ENCODE results near the gene ARRB1. TPM values are rescaled to one million over a fixed set of nuclear protein-coding genes. Genes with fewer than 3 reads are reported as not detected.
"Not testable (repeated sequence)": the region's sequence is repeated elsewhere in the genome, so short reads cannot be mapped to it uniquely, and the experiment has no call there.

ARRB1 gene
- polyA plus RNA-seq, 1 donor = 16.2 TPM

DNA sequence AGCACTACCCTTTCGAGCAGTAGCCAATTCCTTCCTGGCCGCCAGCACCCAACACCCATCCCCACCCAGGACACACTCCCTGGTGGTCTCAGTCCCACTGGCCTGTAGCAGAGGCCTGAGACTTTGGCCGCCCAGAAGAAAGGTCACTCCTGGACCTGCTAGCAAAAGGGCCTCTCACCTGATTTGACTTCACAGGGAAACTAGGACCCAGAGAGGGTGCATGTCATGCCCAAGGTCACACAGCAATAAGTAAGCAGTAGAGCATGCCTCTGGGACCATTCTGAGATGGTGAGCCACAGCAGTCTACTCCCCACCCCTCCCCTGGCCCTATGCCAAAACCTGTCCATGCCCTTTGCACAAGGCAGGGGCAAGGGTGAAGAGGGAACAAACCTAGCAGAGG lies 7.3 kb downstream of the ARRB1 start:
- no peak for DNase-seq (ENCODE audit: low read depth)

DNA sequence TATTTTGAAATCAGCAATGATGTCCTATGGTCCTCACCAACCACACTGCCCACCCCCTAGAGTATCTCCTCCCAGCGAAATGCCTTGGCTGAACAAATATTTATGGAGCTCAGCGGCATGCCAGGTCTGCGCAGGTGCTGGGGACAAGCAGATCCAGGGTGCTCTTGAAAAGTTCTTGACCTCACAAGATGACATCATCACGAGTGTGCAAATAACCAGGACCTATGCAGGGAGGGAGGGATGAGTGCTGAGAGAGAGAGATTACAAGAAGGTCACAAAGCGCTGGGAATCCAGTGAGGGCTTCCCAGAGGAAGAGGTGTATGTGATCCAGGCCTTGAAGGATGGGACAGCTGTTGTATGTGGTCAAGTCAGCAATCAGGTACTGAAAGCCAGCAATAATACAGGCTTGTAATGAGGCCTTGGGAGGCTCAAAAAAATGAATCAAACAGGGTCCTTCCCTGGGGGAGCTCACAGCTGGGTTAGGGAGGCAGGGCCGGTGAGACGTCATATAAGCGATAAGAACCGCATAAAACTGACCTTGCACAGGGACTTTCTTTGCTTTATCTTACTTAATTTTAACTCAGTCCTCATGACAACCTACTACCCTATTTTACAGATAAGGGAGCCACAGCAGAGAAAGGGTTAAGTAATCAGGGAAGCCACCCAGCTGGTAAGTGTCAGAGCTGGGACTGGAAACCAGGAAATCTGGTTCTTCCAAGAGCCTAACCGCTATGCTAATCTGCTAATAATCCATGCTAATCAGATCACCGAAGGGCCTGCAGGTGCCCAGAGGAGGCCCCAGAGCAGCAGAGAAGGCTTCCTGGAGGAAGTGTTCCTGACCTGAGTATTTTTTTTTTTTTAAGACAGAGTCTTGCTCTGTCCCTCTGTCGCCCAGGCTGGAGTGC lies 8.2 kb downstream of the ARRB1 start:
- DNase-seq (ENCODE audit: low read depth) = no peak

DNA sequence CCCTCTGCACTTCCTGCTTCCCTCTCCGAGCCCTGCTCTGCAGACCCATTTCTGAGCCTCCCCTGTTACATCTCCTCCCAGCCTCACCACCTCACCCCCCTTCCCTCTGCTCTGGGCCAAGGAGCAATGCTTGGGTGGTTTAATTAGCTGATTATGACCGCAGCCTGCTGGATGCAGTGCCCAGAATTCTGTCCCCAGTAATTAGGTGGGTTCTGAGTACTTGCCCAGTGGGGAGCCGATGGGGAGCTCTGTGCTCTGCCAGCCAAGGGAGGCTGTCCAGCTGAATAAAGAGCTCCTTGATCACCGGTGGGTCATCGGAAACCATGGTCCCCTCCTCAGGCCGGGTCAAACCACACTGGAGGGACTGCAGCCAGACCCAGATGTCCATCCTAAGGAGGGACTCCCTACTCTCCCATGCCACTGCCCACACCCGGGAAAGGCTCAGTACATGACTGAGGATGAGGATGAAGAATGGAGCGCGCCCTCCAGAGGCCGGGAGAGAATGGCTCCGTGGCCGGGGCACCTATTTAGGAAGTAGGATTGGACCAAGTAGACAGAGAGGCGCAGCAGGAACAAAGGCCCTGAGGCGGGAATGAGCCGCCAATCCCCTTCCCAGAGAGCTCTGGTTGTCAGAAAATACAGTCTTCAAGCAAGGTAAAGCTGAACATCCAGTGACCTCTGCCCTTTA lies 9.1 kb downstream of the ARRB1 start:
- no peak for DNase-seq (ENCODE audit: low read depth)

DNA sequence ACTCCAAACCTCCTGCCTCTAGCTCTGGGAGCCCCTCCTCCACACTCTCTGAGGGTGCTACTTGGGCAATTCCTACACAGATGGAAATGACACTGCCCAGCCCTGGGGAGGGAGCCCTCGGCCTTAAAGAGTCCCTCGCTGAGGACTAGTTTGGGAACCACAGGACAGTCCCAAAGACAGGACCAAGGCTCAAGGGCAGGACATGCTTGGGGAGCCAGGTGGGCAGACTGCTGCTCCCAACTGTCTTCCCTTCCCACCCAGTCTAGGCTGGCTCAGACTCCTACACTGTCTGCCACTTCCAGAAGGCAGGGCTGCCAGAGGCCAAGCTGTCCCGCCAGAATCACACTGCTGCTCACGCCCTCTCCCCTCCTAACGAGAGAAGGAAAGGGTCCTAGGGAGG lies 9.8 kb downstream of the ARRB1 start:
- DNase-seq (ENCODE audit: low read depth) = no peak

DNA sequence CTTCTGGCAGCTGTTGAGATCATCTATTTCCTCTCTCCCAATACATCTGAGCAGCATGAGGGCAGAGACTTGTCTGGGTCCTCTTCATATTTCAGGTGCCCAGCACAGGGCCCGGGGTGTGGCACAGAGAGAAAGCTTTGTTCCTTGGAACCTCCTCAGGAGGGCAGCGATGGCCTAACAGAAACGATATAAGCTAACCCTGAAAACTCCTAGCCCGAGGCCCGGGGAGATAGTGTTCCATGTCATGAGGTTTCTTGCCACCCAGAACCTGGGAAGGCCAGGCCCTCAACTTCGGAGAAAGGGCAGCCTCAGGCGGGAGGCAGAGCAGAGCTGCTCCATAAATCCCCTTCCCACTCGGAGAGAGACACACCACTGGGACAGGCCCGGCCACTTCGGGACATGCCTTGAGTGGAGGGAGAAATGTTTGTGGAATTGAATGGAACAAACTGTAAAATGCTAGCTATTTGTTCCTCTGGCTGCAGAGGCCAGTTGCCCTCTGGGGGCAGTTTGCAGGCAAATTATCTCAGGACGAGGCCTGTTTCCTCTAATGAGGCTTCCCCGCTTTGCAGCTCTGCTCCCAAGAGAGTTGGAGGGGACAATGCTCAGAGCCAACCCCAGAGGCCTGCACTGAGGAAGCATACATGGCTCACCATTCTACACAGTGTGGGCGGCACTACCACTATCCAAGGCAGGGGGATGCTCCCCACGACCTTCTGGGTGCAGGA lies 11.6 kb downstream of the ARRB1 start:
- no peak for DNase-seq (ENCODE audit: low read depth)

DNA sequence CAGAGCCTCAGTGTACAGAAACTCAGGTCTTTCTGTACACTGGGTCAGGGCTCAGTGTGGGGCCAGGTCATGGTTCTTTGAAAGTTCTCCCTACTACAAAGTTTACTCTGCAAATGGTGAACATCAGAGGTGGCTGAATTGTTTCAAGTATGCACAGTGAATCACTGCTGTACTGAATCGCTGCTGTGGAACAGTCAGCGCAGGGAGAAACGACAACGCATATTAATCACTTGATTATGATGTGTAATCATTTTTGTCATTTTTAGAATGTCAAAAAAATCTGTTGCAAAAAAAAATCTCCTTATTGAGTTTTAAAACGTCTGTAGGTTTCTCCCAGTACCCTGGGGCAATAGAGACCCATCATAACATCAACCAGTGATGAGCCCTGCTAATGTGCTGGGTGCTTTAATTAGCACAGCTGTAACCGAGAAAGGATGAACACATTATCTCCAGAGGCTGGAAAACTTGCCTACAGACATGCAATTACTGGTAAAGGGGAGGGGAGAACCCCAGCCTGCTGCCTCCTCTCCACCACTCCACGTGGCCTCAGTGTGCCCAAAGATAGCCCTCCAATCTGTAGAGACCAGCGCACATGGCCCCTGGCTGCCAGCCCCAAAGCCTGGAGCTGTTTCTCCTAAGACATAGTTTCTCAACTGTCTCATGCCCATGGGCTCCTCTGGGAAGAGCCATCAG lies 12.8 kb downstream of the ARRB1 start:
- DNase-seq (ENCODE audit: low read depth) = no peak

DNA sequence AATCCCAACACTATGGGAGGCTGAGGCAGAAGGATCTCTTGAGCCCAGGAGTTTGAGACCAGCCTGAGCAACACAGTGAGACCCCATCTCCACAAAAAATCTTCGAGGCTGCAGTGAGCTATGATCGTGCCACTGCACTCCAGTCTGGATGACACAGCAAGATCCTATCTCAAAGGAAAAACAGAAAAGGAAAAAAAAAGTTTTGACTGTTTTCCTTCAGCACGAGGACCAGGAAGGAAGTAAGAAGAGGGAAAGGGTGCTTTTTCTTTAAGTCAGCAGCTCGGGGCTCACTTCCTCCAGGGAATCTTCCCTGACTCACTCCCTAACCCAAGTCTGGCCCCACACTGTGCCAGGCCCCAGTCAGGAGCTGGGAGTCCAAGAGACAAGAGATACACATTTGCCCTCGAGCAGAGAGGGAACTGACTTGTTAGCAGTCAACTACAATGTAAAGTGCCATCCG lies 14.2 kb downstream of the ARRB1 start:
- DNase-seq (ENCODE audit: low read depth) = no peak

DNA sequence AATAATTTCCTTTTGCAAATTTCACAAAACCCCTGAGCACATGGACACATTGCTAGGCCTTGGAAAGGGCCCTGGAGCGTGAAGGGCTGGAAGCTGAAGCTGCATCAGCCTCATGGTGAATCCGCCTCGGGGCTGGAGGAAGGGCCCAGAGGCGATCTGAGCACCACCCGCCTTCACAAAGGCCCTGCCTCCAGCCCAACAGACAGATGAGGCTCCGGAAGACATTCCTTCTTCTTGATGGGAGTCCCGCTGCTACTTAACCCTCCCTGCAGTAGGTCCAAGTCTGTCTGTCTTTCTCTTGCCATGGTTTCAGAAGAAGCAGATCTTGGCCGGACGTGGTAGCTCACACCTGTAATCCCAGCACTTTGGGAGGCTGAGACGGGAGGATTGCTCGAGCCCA lies 16.5 kb downstream of the ARRB1 start:
- no peak for DNase-seq (ENCODE audit: low read depth)

DNA sequence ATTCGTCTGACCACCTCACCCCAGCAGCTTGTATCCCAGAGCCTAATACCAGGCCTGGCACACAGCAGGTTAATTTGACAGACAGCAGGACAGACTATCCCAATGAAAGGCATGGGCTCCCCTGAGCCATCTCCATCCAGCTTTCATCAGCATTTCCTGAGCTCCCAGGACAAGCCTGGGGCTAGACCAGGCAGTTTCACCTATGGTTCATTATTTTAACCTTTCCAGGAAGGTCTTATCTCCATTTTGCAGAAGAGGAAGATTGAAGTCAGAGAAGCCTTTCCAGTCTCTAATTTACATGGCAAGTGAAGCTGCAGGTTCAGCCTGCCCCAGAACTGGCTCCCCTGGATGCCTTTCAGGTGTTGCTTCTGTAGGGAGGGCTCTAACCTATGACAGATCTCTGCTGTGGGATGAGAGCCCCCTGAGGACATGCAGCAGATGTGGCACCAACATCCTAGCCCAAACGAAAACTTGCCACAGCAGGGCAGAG lies 17.0 kb downstream of the ARRB1 start:
- no peak for DNase-seq (ENCODE audit: low read depth)

DNA sequence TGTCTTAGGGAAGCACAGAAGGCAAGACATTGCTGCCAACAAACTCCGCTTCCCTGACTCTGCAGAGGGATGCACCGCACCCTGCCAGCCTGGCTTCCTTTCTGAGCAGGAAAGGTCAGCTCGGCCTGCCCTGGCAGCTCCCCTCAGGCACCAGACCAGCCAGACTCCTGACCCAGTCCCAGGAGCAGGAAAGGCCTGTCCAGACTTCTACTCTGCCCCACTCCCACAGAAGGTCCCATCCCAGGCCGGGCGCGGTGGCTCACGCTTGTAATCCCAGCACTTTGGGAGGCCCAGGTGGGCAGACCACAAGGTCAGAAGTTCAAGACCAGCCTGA lies 17.7 kb downstream of the ARRB1 start:
- no peak for DNase-seq (ENCODE audit: low read depth)

DNA sequence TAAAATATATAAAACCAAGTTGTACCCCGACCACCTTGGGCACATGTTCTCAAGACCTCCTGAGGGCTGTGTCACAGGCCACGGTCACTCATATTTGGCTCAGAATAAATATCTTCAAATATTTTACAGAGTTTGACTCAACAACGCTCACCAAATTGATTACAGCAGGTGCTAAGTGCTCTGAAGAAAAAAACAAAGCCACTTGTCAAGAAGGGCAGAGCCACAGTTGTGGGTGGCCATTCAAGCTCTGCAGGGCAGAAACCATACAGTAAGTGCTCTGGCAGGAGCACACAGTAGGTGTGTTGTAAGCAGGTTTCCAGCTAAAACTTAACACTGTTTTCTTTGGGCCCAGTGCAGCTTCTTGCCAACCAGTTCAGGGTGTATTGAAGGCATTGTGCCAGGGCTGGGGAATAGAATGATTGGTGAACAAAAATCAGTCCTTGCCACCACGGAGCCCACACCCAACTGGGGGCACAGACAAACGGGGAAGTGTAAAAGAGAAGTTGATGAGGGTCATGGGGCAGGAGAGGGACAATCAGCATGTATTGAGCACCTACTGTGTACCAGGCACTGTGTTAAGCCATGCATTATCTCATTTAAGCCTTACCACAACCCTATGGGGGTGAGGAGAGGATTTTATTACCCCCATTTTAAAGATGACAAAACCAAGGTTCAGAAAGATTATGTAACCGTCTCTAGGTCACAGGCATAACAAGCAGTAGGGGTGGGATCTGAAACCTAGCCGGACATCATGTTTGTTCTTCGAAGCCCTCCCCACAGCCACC lies 18.2 kb downstream of the ARRB1 start:
- no peak for DNase-seq (ENCODE audit: low read depth)

DNA sequence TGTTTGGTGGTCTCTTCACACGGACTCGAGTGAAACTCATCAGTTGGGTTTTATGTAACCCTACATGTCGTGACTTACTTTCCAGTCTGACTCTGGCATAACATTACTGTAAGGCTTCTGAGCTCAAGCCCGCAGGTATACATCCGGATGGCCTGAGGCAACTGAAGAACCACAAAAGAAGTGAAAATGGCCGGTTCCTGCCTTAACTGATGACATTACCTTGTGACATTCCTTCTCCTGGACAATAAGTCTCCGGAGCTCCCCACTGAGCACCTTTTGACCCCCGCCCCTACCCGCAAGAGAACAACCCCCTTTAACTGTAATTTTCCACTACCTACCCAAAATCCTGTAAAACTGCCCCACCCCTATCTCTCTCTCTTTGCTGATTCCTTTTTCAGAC lies 19.7 kb downstream of the ARRB1 start:
- not testable (repeated sequence) for DNase-seq (ENCODE audit: low read depth)

DNA sequence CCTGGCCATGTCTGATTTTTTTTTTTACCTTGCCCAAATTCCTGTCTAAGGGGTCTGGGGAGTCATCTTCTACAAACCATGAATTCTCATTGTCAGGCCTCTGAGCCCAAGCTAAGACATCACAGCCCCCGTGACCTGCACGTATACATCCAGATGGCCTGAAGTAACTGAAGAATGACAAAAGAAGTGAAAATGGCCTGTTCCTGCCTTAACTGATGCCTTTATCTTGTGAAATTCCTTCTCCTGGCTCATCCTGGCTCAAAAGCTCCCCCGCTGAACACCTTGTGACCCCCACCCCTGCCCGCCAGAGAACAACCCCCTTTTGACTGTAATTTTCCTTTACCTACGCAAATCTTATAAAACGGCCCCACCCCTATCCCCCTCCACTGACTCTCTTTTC lies 20.2 kb downstream of the ARRB1 start:
- not testable (repeated sequence) for DNase-seq (ENCODE audit: low read depth)

DNA sequence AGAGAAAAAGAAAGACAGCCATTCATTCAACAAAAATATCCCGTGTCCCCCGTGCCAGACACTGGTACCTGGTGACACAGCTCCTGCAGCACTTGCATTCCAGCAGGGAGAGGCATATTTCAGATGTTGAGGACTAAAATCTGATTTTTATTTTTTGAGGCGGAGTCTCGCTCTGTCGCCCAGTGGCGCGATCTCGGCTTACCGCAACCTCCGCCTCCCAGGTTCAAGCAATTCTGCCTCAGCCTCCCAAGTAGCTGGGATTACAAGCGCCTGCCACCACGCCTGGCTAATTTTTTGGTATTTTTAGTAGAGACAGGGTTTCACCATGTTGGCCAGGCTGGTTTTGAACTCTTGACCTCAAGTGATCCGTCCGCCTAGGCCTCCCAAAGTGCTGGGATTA lies 20.6 kb downstream of the ARRB1 start:
- DNase-seq (ENCODE audit: low read depth) = not testable (repeated sequence)

DNA sequence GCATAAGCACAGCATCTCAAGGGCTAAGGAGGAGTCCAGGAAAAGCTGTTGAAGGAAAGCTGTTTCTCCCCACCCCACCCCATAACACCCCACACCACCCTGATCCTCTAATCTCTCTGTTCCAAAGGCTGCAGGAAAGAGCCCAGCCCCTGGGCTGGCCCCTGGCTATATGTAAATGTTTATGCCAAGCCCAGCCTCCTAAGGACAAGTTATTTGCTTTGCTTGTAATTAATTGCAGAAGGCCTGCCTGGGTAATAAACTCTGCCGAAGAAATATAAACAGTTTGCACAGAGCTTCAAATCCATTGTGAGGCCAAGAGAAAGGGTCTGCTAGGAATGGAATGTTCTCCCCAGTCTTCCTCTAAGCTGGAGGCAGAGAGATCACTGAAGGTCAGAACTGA lies 21.2 kb downstream of the ARRB1 start:
- DNase-seq (ENCODE audit: low read depth) = no peak

DNA sequence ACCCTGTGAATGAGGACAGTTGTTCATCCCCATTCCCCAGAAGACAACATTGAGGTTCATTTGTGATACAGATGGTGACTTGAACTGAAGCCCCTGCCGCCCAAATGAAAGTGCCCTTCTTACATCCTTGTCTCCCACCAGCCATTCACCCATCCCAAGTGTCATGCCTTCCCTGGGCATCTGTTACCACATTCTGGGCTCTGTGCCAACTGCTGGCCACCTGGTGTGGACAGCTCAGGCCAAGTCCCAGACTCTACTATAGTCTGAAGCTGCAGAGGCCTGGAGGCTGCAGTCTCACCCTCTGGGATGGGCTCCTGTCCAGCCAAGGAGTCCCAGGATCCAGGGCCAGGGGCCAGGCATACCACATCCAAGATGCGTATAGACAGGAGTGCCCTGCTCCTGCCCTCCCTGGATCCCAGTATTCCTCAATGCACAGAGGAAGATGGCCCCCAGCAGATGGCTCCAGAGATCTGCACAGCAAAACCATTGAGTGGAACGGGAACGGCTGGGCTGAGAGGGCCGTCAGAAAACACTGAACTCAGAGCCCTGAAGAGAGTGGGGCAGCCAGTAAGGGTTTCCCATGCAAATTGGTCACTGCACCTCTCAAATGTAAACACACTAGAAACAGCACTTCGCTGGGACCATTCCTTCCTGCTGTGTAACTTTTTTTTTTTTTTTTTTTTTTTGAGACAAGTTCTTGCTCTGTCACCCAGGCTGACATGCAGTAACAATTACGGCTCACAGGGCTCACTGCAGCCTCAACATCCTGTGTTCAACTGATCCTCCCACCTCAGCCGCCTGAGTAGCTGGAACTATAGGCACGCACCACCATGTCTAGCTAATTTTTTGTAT lies 22.8 kb downstream of the ARRB1 start:
- no peak for DNase-seq (ENCODE audit: low read depth)

DNA sequence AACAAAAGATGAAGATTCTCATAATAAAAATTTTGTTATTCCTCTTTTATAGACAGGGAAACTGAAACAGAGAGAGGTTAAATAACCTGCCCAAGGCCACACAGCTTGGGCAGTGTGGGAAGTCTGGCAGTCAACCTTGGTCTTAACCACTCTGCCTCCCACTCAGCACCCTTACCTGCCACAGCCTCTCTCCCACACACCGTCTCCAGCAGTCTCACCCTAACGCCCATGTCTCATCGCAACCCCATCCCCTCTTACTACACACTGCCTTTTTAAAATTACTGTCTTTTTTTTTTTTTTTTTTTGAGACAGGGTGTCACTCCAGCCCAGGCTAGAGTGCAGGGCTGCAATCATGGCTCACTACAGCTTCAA lies 25.0 kb downstream of the ARRB1 start:
- DNase-seq (ENCODE audit: low read depth) = no peak

DNA sequence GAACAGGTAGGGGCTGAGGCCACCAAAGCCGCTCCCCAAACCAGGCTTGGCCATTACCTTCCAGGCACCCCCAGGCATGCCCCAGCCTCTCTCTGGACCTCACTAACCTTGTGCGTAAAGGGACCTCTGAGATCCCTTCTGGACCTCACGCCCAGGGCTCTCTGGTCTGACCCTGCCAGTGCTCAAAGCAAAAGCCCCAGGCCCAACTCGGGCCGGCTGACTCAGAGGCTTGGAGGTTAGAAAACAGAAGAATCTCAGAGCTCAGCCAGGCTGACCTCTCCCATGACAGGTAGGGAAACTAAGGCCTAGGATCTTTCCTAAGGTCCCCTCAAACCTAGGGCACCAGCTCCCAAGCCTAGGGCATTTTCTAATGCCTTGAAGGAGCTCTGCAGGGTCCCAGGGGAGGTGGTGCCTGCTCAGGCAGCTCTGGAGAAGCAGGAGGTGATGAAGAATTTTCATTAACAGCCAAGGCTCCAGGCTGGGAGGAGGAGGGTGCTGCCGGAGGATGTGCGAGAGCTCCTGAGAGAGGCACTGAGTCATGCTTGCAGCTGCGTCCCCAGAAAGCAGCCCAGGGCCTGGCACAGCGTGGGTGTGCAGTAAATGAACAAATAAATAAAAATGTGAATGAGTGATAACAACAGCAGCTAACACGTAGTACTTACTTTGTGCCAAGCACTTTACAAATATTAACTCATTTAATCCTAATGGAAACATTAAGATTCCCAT lies 25.6 kb downstream of the ARRB1 start:
- no peak for DNase-seq (ENCODE audit: low read depth)

DNA sequence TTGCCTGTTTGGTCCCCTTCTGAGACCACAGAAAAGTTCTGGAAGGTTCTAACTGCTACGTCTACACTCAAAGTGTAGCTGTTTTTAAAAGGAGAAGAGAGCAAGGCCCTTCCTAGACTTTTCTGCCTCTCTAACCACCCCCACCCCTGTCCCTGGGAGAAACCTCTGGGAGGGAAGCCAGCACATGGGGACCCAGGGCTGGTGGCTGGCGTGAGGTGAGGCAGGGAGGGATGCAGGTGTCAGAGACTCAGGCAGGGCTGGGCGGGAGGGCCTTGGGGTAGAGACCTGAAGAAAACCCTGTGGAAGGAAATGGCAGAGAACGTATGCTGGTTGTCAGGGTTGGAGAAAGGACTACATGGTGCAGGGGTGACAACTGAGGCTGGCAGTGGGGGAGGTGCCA lies 26.7 kb downstream of the ARRB1 start:
- no peak for DNase-seq (ENCODE audit: low read depth)
